ENCODE results near the gene PRKAA2.

DNA sequence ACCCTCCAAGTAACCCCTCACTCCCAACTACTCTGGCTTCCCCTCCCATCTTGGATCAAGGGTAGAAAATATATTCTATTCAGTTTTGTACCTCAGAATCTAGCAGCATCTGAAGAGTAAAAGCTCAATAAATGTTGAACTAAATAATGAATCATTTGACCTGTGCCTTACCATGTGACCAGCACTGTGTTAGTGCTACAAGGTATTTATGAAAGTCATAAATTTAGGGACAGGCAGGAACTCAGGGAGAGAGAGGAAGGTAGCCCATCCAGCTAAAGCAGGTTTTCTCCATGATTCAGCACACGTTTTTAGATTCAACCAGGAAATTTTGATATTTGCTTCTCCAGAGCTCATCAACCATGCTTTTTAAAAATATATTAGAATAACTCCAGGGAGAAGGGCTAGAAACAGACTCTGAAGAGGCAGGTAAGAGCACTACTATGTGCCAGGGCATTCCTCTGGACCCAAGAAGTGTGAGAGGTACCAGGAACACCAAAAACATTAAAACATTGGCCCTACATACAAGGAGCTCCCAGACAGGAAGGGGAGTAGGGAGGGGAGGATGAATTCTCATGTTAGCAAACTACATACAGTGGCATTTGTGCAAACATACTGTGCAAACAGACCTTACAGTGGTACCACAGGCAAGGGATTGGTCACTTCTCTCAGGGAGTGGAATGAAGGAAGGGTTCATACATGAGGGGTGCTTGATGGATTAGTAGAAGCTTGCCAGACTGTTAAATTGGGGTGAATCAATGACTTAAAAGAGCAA lies 109.8 kb downstream of the PRKAA2 start:
- TF ChIP-seq POLR2A (IDR thresholded peaks at IDR 0.05), result no peak
- TF ChIP-seq, protein P1, sequence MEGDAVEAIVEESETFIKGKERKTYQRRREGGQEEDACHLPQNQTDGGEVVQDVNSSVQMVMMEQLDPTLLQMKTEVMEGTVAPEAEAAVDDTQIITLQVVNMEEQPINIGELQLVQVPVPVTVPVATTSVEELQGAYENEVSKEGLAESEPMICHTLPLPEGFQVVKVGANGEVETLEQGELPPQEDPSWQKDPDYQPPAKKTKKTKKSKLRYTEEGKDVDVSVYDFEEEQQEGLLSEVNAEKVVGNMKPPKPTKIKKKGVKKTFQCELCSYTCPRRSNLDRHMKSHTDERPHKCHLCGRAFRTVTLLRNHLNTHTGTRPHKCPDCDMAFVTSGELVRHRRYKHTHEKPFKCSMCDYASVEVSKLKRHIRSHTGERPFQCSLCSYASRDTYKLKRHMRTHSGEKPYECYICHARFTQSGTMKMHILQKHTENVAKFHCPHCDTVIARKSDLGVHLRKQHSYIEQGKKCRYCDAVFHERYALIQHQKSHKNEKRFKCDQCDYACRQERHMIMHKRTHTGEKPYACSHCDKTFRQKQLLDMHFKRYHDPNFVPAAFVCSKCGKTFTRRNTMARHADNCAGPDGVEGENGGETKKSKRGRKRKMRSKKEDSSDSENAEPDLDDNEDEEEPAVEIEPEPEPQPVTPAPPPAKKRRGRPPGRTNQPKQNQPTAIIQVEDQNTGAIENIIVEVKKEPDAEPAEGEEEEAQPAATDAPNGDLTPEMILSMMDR (IDR thresholded peaks at IDR 0.05), result no peak

Measured in suprapubic skin (tissue), 3 donors.